ENCODE results near the gene RAB7B. TPM values are rescaled to one million over a fixed set of nuclear protein-coding genes. Genes with fewer than 3 reads are reported as not detected.

The RAB7B gene
- total RNA-seq, 1 donor from 2014 or later, result not detected

DNA sequence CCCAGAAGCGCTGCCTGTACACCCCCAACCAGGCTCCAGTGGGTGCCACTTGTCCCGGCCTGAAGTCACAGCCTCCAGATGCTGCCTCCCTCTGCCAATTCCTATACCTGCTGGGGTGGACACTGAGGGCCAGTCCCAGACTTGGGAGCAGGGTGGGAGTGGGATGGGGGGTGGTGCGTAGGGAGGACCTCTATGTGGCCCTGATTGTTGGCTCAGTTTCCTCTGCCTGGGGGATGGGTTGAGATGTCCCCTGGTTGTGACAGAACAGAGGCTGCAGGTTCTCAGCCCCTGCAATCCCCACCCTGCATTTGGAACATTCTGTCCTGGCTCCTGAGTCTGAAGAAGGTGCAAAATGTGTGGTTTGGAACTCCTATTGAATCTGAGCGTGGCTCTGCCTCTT, 27.2 kb downstream of the RAB7B start:
- intact Hi-C loops (cut with micrococcal nuclease), result loop anchor here (2.0 to 5.0 kb wide), 2 partner anchors 131 to 264 kb away; no protein-coding TSS in a partner anchor

GRCh38 chr1:205975387-205975998, 27.7 kb downstream of the RAB7B start:
- intact Hi-C loops (cut with micrococcal nuclease), result loop anchor here (5.0 kb wide), 1 partner anchor 263 kb away; no protein-coding TSS in a partner anchor

DNA sequence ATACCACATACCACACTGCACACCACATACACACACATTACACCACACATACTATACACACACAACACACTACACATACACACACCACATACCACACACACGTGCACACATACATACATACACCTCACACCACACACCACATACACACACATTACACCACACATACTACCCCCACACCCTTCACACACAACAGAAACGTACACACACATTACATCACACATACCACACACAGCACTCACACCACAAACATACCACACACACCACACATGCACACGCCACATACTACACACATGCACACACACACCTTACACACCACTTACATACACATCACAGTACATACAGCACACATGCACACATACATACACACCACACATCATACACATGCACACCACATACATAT, 28.5 kb downstream of the RAB7B start:
- intact Hi-C loops (cut with micrococcal nuclease), result loop anchor here (5.0 kb wide), 1 partner anchor 262 kb away; no protein-coding TSS in a partner anchor

DNA sequence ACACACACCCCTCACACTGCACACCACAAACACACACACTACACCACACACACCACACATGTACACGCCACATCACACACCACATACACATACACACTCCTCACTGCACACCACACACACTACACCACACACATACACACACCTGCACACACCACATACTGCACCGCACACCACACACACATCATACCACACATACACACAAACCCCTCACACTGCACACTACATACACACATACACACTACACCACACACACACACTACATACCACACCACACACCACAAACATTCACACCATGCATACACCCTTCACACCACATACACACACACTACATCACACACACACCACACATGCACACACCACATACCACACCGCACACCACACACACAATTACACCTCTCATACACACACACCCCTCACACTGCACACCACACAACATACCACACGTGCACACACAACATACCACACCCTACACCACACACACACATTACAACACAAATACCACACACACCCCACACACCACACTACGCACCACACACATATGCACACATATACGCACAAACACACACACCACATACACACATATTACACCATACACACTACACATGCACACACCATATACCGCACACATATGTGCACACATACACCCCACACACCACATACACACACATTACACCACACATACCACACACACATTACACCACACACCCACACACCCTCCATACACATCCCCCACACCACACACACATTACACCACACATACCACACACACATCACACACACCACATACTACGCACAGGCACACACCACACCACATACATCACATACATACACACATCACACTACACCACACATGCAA, 29.6 kb downstream of the RAB7B start:
- intact Hi-C loops (cut with micrococcal nuclease), result no loop called here

DNA sequence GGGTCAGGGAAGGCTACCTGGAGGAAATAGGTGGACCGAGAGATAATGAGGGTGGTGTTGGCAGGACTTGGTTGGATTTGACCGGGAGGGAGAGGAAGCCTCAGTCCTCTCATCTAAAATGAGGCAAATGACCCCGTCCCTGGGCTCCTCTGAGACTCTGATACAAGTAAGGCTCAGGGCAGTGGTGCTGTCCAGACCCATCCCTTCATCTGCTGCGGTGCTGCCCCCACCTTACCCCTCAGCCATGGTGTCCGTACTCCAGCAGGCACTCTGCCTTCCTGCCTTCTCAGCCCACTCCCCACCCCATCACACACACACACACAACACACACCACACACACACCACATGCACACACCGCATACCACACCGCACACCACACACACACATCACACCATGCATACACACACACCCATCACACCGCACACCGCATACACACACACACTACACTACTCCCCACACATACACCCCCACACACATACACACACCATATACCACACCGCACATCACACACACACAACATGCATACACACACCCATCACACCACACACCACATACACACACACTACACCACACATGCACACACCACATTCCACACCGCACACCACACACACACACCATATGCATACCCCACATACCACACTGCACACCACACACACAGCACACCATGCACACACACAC, 30.6 kb downstream of the RAB7B start:
- intact Hi-C loops (cut with micrococcal nuclease), result no loop called here

GRCh38 chr1:205972081-205972480, 31.1 kb downstream of the RAB7B start:
- intact Hi-C loops (cut with micrococcal nuclease), result no loop called here

GRCh38 chr1:205971082-205971481, 32.1 kb downstream of the RAB7B start:
- intact Hi-C loops (cut with micrococcal nuclease), result no loop called here

GRCh38 chr1:205970486-205970885, 32.7 kb downstream of the RAB7B start:
- intact Hi-C loops (cut with micrococcal nuclease), result no loop called here

DNA sequence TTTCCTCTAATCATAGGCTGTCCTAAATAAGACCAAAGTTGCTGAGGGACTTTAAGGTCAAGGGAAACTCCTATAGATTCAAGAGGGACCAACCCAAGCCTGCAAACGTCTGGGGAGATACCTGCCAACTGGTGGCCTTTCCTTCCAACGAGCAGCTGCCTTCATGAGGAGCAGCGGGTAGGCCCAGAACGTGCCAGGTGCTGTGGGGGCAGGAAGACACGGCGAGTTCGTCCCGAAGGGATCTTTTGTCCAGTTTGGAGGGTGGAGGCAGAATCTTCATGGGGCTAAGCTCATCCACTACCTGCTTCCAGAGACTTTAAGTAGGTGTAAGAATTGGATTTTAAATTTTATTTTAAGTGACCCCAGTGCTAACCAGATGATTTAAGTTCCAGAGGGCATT, 34.0 kb downstream of the RAB7B start:
- intact Hi-C loops (cut with micrococcal nuclease), result no loop called here

DNA sequence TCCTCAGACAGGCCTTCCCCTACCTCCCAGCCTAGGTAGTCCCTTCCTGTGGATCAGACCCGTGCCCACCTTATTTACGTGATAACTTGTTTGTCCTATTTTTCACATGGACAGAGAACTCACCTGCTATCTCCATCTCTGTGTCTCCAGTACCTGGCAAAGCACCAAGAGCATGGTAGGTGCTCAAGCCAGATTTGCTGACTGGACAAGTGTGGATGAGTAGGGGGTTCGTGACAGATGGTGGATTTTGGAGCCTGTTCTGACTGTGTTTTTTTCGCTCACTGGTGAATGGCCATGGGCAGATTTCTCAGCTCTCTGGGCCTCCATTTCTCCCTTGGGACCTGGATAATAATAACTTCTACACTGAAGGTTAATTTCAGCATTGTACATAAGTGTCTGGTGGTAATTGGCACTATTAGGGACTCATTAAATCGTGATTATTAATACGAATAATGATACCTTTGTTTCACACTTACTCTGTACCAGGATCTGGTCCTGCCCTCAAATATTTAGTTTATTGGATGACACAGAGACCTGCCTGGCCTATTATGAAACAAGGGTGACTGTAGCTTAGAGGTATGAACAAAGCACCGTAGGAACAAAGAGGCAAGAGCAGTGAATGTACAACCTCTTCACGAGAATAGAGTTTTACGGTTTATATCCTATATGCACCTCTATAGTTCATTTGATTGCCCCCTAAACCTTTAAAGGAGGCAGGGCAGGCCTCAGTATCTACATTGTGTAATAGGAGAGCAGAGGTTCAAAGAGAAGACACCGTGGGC, 35.5 kb downstream of the RAB7B start:
- intact Hi-C loops (cut with micrococcal nuclease), result no loop called here

- intact Hi-C loops (cut with micrococcal nuclease), result no loop called here
Observed at GRCh38 chr1:205965036-205965884, 37.9 kb downstream of the RAB7B start.

GRCh38 chr1:205963352-205964155, 39.6 kb downstream of the RAB7B start:
- intact Hi-C loops (cut with micrococcal nuclease), result no loop called here

GRCh38 chr1:205962821-205963221, 40.4 kb downstream of the RAB7B start:
- intact Hi-C loops (cut with micrococcal nuclease), result no loop called here

DNA sequence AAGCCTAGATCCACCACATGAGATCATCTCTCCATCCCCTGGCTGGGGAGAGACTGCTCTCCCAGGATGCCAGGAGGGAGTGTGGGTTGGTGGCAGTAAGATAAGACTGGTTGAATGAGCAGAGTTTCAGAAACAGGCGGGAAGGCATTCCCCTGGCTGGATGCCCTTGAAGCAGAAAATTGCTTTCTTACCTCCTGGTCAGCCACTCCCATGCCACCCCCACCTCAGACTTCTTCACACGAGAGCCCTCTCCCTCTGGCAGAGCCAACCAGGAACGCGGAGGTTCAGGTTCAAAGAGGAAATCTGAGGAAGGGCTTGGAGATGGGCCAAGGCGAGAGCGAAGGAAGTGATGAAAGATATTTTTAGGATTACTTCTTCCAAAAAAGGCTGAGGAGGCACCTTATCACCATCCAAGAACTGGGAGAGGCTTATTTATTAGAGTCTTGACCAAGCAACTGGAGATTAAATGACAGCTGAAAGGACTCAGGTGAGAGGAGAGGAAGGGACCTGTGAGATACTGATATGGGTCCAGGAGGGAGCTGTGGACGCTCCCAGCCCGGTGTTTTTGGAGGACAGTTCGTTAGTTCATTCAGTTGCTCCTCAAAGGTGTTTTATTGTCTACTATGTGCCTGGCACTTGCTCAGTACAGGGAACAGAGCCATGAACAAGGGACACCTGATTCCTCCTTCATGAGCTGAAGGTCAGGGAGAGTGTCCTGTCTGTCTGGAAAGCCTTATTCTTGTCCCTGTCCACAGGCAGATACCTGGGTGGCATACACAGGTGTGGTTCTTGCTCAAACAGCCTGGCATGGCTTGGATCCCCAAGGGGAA, 41.0 kb downstream of the RAB7B start:
- intact Hi-C loops (cut with micrococcal nuclease), result no loop called here

- intact Hi-C loops (cut with micrococcal nuclease), result no loop called here
Observed at GRCh38 chr1:205961405-205961804, 41.8 kb downstream of the RAB7B start.

- intact Hi-C loops (cut with micrococcal nuclease), result no loop called here
Observed at GRCh38 chr1:205959789-205960188, 43.4 kb downstream of the RAB7B start.

- intact Hi-C loops (cut with micrococcal nuclease), result no loop called here
Observed at GRCh38 chr1:205955499-205955898, 47.7 kb downstream of the RAB7B start.

- intact Hi-C loops (cut with micrococcal nuclease), result no loop called here
Observed at GRCh38 chr1:205954819-205955404, 48.3 kb downstream of the RAB7B start.

Data from T-helper 1 cell treated with Interleukin-12 subunit alpha and Interleukin-12 subunit beta and Interleukin-4 antibody, amounts not matched to agents 30 ng/mL and 1 ng/mL, for 36 hours (primary cell).